ENCODE data around the gene VPS26A.

Gene VPS26A

GRCh38 chr10:69179089-69179742, 55.2 kb downstream of the VPS26A start:
- DNase-seq: no peak

GRCh38 chr10:69179743-69180524, 56.0 kb downstream of the VPS26A start, which contains the start of gene SUPV3L1:
Gene SUPV3L1 (plus strand): TSS chr10:69180234. CDS start chr10:69180292, 58 bp downstream.
- DNase-seq: peak; percentile 96 to 98

GRCh38 chr10:69180525-69181204, 56.7 kb downstream of the VPS26A start:
- DNase-seq: peak in 1 of 2 donors; percentile 29

GRCh38 chr10:69181433-69181832, 57.5 kb downstream of the VPS26A start:
- no peak for DNase-seq

- DNase-seq: no peak
Measured at GRCh38 chr10:69182005-69182404, 58.0 kb downstream of the VPS26A start.

GRCh38 chr10:69186524-69186923, 62.5 kb downstream of the VPS26A start:
- no peak for DNase-seq

GRCh38 chr10:69201045-69201444, 77.1 kb downstream of the VPS26A start:
- DNase-seq: no peak

GRCh38 chr10:69202332-69202731, 78.4 kb downstream of the VPS26A start:
- peak in 1 of 2 donors; percentile 20 for DNase-seq

GRCh38 chr10:69208761-69209160, 84.8 kb downstream of the VPS26A start:
- DNase-seq: peak; percentile 12 to 37

- peak; percentile 30 to 40 for DNase-seq
Measured at GRCh38 chr10:69209787-69210484, 86.0 kb downstream of the VPS26A start.

- no peak for DNase-seq
Measured at GRCh38 chr10:69211104-69211503, 87.1 kb downstream of the VPS26A start.

- no peak for DNase-seq
Measured at GRCh38 chr10:69211524-69211923, 87.5 kb downstream of the VPS26A start.

- peak; percentile 62 to 65 for DNase-seq
Measured at GRCh38 chr10:69213591-69214311, 89.8 kb downstream of the VPS26A start.

GRCh38 chr10:69214666-69215131, 90.7 kb downstream of the VPS26A start:
- DNase-seq: peak; percentile 61 to 91

GRCh38 chr10:69215405-69216171, 91.6 kb downstream of the VPS26A start:
- peak in 1 of 2 donors; percentile 23 for DNase-seq

- DNase-seq: no peak
Measured at GRCh38 chr10:69216577-69217118, 92.7 kb downstream of the VPS26A start.

- peak; percentile 65 to 70 for DNase-seq
Measured at GRCh38 chr10:69217119-69217754, 93.3 kb downstream of the VPS26A start.

- DNase-seq: no peak
Measured at GRCh38 chr10:69218831-69219230, 94.9 kb downstream of the VPS26A start.

GRCh38 chr10:69220041-69220451, 96.1 kb downstream of the VPS26A start, which contains the start of gene HKDC1:
Gene HKDC1 (plus strand): TSS chr10:69220332. CDS start chr10:69220436, 104 bp downstream.
- DNase-seq: no peak

GRCh38 chr10:69220507-69220906, 96.5 kb downstream of the VPS26A start:
- no peak for DNase-seq
